ENCODE measurements around the gene CRTC1. TPM values are rescaled to one million over a fixed set of nuclear protein-coding genes. Genes with fewer than 3 reads are reported as not detected.
"Not testable (repeated sequence)": the region's sequence is repeated elsewhere in the genome, so short reads cannot be mapped to it uniquely, and the experiment has no call there.

The CRTC1 gene
- total and polyA plus RNA-seq, 7 donors = 4.5 to 12.5 (median 8.1) TPM

DNA sequence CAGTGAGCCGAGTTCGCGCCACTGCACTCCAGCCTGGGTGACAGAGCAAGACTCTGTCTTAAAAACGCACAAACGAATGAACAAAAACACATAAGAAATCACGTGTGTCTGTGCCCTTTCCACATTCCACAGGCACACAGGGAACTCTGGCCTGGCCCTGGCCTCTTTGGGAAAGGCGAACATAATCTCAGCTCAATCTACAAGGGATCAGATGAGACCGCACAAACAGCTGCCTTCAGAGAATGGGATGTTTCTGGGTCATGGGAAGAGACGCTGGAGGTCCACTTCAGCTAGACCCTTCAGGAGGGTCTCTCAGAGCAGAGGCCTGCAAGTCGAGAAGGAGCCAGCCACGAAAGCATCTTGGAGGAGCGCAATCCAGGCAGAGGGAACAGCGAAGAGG, 6.3 kb upstream of the CRTC1 start:
- Histone ChIP-seq H3K4me3 (no peak overlapping the region), H3K27ac (peak overlapping the region; percentile 87), H3K27me3 (ENCODE audit: insufficient read depth in 3 of 3, low read length in 2 of 3) (no peaks in the 10 kb centered on the region), H3K36me3 (ENCODE audit: insufficient read depth in 1 of 2, low read depth in 1 of 2) (no peaks in the 10 kb centered on the region), H3K9me3 (no peaks in the 10 kb centered on the region), H3K4me1 (peaks cover 49% of the 10 kb centered on the region)
- intact Hi-C loops (cut with DNase I) = loop anchor here in 1 of 2 donors (5.0 to 10.0 kb wide), 2 partner anchors 85 to 222 kb away; no protein-coding TSS in a partner anchor
- peak in 1 of 4 donors; percentile 4 for ATAC-seq
- TF ChIP-seq, protein P1, sequence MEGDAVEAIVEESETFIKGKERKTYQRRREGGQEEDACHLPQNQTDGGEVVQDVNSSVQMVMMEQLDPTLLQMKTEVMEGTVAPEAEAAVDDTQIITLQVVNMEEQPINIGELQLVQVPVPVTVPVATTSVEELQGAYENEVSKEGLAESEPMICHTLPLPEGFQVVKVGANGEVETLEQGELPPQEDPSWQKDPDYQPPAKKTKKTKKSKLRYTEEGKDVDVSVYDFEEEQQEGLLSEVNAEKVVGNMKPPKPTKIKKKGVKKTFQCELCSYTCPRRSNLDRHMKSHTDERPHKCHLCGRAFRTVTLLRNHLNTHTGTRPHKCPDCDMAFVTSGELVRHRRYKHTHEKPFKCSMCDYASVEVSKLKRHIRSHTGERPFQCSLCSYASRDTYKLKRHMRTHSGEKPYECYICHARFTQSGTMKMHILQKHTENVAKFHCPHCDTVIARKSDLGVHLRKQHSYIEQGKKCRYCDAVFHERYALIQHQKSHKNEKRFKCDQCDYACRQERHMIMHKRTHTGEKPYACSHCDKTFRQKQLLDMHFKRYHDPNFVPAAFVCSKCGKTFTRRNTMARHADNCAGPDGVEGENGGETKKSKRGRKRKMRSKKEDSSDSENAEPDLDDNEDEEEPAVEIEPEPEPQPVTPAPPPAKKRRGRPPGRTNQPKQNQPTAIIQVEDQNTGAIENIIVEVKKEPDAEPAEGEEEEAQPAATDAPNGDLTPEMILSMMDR (IDR thresholded peaks at IDR 0.05) = no peak
- 59 to 76% (median 60%) methylated on average over 13 of the region's 13 CpGs for WGBS, 3 donors
- DNase-seq = no peak

DNA sequence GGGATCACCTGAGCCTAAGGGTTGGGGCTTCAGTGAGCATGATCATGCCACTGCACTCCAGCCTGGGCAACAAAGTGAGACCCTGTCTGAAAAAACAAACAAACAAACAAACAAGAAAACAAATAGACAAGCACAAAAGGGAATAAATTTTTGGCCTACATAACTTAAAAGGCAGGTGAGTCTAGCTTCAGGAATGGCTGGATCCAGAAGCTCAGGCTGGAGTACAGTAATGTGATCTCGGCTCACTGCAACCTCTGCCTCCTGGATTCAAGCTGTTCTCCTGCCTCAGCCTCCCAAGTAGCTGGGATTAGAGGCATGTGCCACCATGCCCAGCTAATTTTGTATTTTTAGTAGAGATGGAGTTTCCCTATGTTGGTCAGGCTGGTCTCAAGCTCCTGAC, 3.3 kb upstream of the CRTC1 start:
- not testable (repeated sequence) for DNase-seq; ATAC-seq; H3K36me3 ChIP-seq (ENCODE audit: insufficient read depth in 1 of 2, low read depth in 1 of 2); H3K27me3 ChIP-seq (ENCODE audit: insufficient read depth in 3 of 3, low read length in 2 of 3); H3K4me3 ChIP-seq; H3K27ac ChIP-seq; H3K9me3 ChIP-seq
- intact Hi-C loops (cut with DNase I) = loop anchor here (10.0 kb wide), 2 partner anchors 155 to 165 kb away; partner anchors contain the start of gene UPF1 (in 1 of the 2)
- 91 to 100% (median 95%) methylated on average over 1 of the region's 1 CpG for WGBS, 3 donors
- H3K4me1 ChIP-seq = peaks cover 34% of the 10 kb centered on the region

DNA sequence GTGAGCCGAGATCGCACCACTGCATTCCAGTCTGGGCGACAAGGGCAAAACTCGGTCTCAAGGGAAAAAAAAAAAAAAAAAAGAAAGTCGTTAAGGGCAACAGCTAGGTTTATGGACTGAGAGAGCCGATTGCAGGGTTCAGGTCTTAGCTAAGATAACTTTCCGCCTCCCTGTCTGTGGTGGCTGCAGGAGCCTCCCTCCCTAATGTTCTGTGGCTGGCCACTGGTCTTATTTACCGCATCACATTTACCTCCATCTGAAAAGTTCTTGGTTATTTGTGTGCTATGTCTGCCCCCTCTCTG, 722 bp upstream of the CRTC1 start:
- DNase-seq = no peak
- intact Hi-C loops (cut with DNase I) = loop anchor here (10.0 kb wide), 2 partner anchors 152 to 162 kb away; partner anchors contain the start of gene UPF1 (in 1 of the 2)
- TF ChIP-seq, protein P1 (IDR thresholded peaks at IDR 0.05) = no peak
- 34 to 38% (median 36%) methylated on average over 8 of the region's 8 CpGs for WGBS, 3 donors
- Histone ChIP-seq H3K4me1 (peaks cover 23% of the 10 kb centered on the region), H3K4me3 (peak overlapping the region; percentile 71), H3K27me3 (ENCODE audit: insufficient read depth in 3 of 3, low read length in 2 of 3) (no peaks in the 10 kb centered on the region), H3K9me3 (no peaks in the 10 kb centered on the region), H3K27ac (peak overlapping the region; percentile 88), H3K36me3 (ENCODE audit: insufficient read depth in 1 of 2, low read depth in 1 of 2) (no peaks in the 10 kb centered on the region)
- ATAC-seq = peak in 1 of 4 donors; percentile 5

DNA sequence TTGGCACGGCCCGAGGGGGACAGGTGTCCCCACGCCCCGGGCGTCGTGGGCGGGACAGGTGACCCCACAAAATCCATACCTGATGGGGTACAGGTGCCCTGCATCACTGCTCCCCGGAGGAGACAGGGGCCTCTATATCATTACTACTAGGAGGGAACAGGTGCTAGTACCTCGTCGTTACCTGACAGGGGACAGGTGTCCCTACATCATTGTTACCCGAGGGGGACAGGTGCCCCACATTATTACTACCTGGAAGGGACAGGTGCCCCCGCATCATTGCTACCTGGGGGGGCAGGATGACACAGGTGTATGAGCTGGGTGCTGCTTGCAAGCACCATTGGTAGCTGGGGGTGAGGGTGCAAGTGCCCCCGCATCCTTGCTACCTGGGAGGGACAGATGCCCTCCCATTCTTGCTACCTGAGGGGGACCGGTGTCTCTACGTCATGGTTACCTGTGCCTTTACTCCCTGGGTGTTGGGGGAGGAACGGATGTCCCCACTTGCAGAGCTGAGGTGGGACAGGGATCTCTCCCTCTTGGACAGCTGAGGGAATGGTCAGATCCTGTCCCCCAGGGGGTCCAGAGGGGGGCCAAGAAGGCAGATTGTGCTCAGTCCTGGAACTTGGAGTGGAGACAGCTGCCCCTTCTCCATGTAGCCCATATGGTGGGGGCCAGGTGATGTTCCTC, 620 bp downstream of the CRTC1 start:
- ATAC-seq (peak in 1 of 4 donors; percentile 6), DNase-seq (peak in 1 of 2 donors; percentile 61)
- Histone ChIP-seq H3K27me3 (ENCODE audit: insufficient read depth in 3 of 3, low read length in 2 of 3) (no peaks in the 10 kb centered on the region), H3K36me3 (ENCODE audit: insufficient read depth in 1 of 2, low read depth in 1 of 2) (no peaks in the 10 kb centered on the region), H3K4me1 (peaks cover 11% of the 10 kb centered on the region), H3K27ac (peak overlapping the region; percentile 3), H3K4me3 (peak overlapping the region; percentile 71), H3K9me3 (no peaks in the 10 kb centered on the region)
- WGBS, 3 donors = 18 to 23% (median 23%) methylated on average over 12 to 16 of the region's 16 CpGs
- intact Hi-C loops (cut with DNase I) = loop anchor here (10.0 kb wide), 2 partner anchors 151 to 161 kb away; partner anchors contain the start of gene UPF1 (in 1 of the 2)
- TF ChIP-seq, protein P1 (IDR thresholded peaks at IDR 0.05) = no peak

DNA sequence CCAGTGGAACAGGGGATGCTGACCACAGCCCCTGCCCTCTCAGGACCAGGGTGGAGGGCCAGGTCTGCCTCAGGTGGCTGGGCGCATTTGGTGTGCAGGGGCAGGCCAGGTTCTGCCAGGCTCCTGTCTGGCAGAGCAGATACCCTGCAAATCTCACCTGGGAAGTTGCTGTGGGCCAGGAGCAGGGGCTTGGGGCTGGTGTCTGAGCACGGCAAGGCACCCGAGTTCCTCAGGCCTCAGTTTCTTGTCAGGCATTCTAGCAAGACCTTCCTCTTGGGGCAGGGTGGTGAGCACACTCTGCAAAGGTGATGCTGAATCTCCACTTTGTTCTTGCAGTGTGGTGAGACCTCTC, 1.1 kb downstream of the CRTC1 start:
- Histone ChIP-seq H3K4me1 (peaks cover 11% of the 10 kb centered on the region), H3K4me3 (peak overlapping the region; percentile 71), H3K27ac (peak overlapping the region; percentile 3), H3K9me3 (no peaks in the 10 kb centered on the region), H3K27me3 (ENCODE audit: insufficient read depth in 3 of 3, low read length in 2 of 3) (no peaks in the 10 kb centered on the region), H3K36me3 (ENCODE audit: insufficient read depth in 1 of 2, low read depth in 1 of 2) (no peaks in the 10 kb centered on the region)
- no peak for ATAC-seq
- intact Hi-C loops (cut with DNase I) = loop anchor here (10.0 kb wide), 2 partner anchors 150 to 160 kb away; partner anchors contain the start of gene UPF1 (in 1 of the 2)
- TF ChIP-seq, protein P1 (IDR thresholded peaks at IDR 0.05) = no peak
- WGBS, 3 donors = 88 to 89% (median 88%) methylated on average over 3 of the region's 3 CpGs
- no peak for DNase-seq

Measured in psoas muscle (tissue), 8 donors.